HepG2 (cell line): ENCODE results near the gene PIP5K1C. TPM values are rescaled to one million over a fixed set of nuclear protein-coding genes. Genes with fewer than 3 reads are reported as not detected.

Source experiments
- AHR ChIP-seq: IDR thresholded peaks from 2 replicates; pipeline ENCODE4 v1.6.1; 2018; ENCODE audit warnings: missing genetic modification reagents, missing compliant biosample characterization
- ARID2 ChIP-seq: sonication (generic); formaldehyde crosslinking; IDR thresholded peaks from 2 replicates; pipeline ENCODE4 v1.8.1; 2022; ENCODE audit warnings: mild to moderate bottlenecking, missing genetic modification reagents, borderline replicate concordance
- CC2D1A ChIP-seq: sonication (generic); formaldehyde crosslinking; IDR thresholded peaks from 2 replicates; pipeline ENCODE4 v1.8.1; 2023; ENCODE audit warnings: mild to moderate bottlenecking, missing genetic modification reagents
- EED ChIP-seq: sonication (generic); formaldehyde crosslinking; IDR thresholded peaks from 2 replicates; pipeline ENCODE4 v1.5.0; 2020; ENCODE audit warnings: mild to moderate bottlenecking, missing genetic modification reagents
- EHMT2 ChIP-seq: fragments of 200-600 bp; sonication (generic); IDR thresholded peaks from 2 replicates; pipeline ENCODE4 v1.7.0; 2017; ENCODE audit warnings: antibody characterized with exemption, low read depth, low read length, borderline replicate concordance
- GTF3A ChIP-seq: sonication (generic); formaldehyde crosslinking; conservative IDR thresholded peaks from 2 replicates; pipeline ENCODE4 v1.4.0; 2020; ENCODE audit warnings: mild to moderate bottlenecking, missing genetic modification reagents
- MIER3 ChIP-seq: IDR thresholded peaks from 2 replicates; pipeline ENCODE4 v1.6.1; 2016; ENCODE audit warnings: missing compliant biosample characterization, borderline replicate concordance
- SMAD3 ChIP-seq: sonication (generic); formaldehyde crosslinking; IDR thresholded peaks from 2 replicates; pipeline ENCODE4 v1.4.0; 2020; ENCODE audit warnings: missing genetic modification reagents
- SMAD9 ChIP-seq: sonication (generic); formaldehyde crosslinking; IDR thresholded peaks from 2 replicates; pipeline ENCODE4 v1.5.1; 2020; ENCODE audit warnings: mild to moderate bottlenecking, missing genetic modification reagents
- TCF12 ChIP-seq, 2 experiments: fragments of 450-650 bp in 1 of 2; sonication (generic) in 1 of 2; formaldehyde crosslinking in 1 of 2; IDR thresholded peaks; 2 replicates each; pipeline versions ENCODE4 v1.6.1 to v1.8.0; 2017 to 2022; ENCODE audit warnings: antibody characterized with exemption in 1 of 2, mild to moderate bottlenecking in 1 of 2, missing genetic modification reagents in 1 of 2, moderate library complexity in 1 of 2
- ZFYVE20 ChIP-seq: sonication (generic); formaldehyde crosslinking; IDR thresholded peaks from 2 replicates; pipeline ENCODE4 v1.8.0; 2023; ENCODE audit warnings: low read depth, mild to moderate bottlenecking, moderate library complexity, missing genetic modification reagents, borderline replicate concordance
- ZNF253 ChIP-seq: sonication (generic); formaldehyde crosslinking; IDR thresholded peaks from 2 replicates; pipeline ENCODE4 v1.8.0; 2022; ENCODE audit warnings: mild to moderate bottlenecking, missing genetic modification reagents, borderline replicate concordance
- ZNF326 ChIP-seq: sonication (generic); formaldehyde crosslinking; IDR thresholded peaks from 2 replicates; pipeline ENCODE4 v1.4.0; 2020; ENCODE audit warnings: missing genetic modification reagents, borderline replicate concordance
- ZNF572 ChIP-seq: sonication (generic); formaldehyde crosslinking; IDR thresholded peaks from 2 replicates; pipeline ENCODE4 v1.5.1; 2020; ENCODE audit warnings: mild to moderate bottlenecking, missing genetic modification reagents
- ZNF672 ChIP-seq: sonication (generic); formaldehyde crosslinking; IDR thresholded peaks from 2 replicates; pipeline ENCODE4 v1.8.1; 2022; ENCODE audit warnings: missing genetic modification reagents
- ZNF883 ChIP-seq: sonication (generic); formaldehyde crosslinking; IDR thresholded peaks from 2 replicates; pipeline ENCODE4 v1.5.1; 2020; ENCODE audit warnings: mild to moderate bottlenecking, missing genetic modification reagents; ENCODE audit errors: not compliant biosample characterization
- polyA plus RNA-seq, 8 experiments: library from polyadenylated mRNA; depleted of rRNA in 3 of 8; stranded (reverse) in 7 of 8; unstranded in 1 of 8; fragments of >200 nt; fragmentation: Illumina TruSeq in 4 of 8; extraction: Trizol in 4 of 8; gene quantifications; 2 replicates each; pipeline versions ENCODE4 v1.2.1 to v1.2.3, GENCODE V29; 2011 to 2016; ENCODE audit warnings: low read depth in 4 of 8, missing spikeins in 1 of 8, mixed read lengths in 1 of 8; ENCODE audit not compliant: insufficient read depth in 1 of 8
- total RNA-seq, 5 experiments: library from RNA; depleted of rRNA; stranded (reverse); fragments of >200 nt; fragmentation: Illumina TruSeq; extraction: Trizol; gene quantifications; 2 replicates each; pipeline ENCODE4 v1.2.3, GENCODE V29; 2016; ENCODE audit warnings: low read depth in 1 of 5
- TF ChIP-seq, protein P1 (sequence below): IDR thresholded peaks from 2 replicates; pipeline ENCODE4 v1.6.1; 2018; ENCODE audit warnings: missing genetic modification reagents
- TF ChIP-seq, protein P2 (sequence below): sonication (generic); formaldehyde crosslinking; IDR thresholded peaks from 2 replicates; pipeline ENCODE4 v1.5.1; 2020; ENCODE audit warnings: mild to moderate bottlenecking, missing genetic modification reagents
- TF ChIP-seq, protein P3 (sequence below): sonication (generic); formaldehyde crosslinking; IDR thresholded peaks from 2 replicates; pipeline ENCODE4 v1.4.0; 2020; ENCODE audit warnings: mild to moderate bottlenecking, missing genetic modification reagents, borderline replicate concordance
- TF ChIP-seq, protein P4 (sequence below): IDR thresholded peaks from 2 replicates; pipeline ENCODE4 v1.6.1; 2012; ENCODE audit warnings: inconsistent platforms

The PIP5K1C gene
- total and polyA plus RNA-seq, 2 of the 13 experiments (the other 11 are each of a cell fraction or from before 2014, with no cell fraction given) = 3.6 to 4.3 TPM

DNA sequence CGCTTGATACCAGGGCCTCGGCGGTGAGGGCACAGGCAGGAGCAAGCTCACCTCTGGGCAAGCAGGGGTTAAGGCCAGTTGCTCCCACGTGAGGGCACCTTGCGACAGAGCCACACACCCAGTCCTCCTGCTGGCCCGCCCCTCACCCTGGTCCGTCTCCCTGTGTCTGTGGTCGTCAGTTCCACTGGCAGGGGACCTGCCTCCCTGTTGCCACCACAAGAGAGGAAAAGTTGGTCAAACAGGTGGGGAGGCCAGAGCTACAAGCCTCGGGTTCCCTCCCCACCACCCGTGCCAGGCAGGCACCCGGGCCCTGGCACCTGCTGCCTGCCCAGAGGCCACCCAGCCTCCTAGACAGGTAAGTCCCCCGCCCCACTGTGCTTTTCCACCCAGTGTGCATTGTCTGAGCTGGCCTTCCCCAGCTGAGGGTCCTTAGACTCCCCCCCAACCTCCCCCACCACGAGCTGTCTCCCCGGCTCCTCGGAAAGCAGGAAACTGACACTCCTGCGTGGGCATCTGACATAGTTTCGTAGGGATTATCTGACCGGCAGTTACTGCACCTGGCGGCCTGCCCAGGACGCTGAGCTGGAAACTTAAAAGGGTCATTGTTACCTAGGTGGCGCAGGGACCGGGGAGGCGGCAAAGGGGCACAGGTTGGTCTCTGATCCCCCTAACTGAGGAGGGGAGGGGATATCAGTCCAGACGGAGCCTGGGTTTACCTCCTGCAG is 8.1 kb upstream of the PIP5K1C start, which contains the start of gene TJP3 (continued):
- TF ChIP-seq, protein P1, sequence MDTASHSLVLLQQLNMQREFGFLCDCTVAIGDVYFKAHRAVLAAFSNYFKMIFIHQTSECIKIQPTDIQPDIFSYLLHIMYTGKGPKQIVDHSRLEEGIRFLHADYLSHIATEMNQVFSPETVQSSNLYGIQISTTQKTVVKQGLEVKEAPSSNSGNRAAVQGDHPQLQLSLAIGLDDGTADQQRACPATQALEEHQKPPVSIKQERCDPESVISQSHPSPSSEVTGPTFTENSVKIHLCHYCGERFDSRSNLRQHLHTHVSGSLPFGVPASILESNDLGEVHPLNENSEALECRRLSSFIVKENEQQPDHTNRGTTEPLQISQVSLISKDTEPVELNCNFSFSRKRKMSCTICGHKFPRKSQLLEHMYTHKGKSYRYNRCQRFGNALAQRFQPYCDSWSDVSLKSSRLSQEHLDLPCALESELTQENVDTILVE (CRISPR knock-in tag) = no peak
- TF ChIP-seq AHR (CRISPR knock-in tag) = 0 out of 2 replicates have a peak, but pooled peaks have one; percentile 60
- no peak for TF ChIP-seq ZNF572 (CRISPR knock-in tag)
- TF ChIP-seq SMAD3 (CRISPR knock-in tag) = no peak
- TF ChIP-seq ZNF672 (CRISPR knock-in tag) = no peak
- TF ChIP-seq ARID2 (CRISPR knock-in tag) = no peak
- TF ChIP-seq, protein P2, sequence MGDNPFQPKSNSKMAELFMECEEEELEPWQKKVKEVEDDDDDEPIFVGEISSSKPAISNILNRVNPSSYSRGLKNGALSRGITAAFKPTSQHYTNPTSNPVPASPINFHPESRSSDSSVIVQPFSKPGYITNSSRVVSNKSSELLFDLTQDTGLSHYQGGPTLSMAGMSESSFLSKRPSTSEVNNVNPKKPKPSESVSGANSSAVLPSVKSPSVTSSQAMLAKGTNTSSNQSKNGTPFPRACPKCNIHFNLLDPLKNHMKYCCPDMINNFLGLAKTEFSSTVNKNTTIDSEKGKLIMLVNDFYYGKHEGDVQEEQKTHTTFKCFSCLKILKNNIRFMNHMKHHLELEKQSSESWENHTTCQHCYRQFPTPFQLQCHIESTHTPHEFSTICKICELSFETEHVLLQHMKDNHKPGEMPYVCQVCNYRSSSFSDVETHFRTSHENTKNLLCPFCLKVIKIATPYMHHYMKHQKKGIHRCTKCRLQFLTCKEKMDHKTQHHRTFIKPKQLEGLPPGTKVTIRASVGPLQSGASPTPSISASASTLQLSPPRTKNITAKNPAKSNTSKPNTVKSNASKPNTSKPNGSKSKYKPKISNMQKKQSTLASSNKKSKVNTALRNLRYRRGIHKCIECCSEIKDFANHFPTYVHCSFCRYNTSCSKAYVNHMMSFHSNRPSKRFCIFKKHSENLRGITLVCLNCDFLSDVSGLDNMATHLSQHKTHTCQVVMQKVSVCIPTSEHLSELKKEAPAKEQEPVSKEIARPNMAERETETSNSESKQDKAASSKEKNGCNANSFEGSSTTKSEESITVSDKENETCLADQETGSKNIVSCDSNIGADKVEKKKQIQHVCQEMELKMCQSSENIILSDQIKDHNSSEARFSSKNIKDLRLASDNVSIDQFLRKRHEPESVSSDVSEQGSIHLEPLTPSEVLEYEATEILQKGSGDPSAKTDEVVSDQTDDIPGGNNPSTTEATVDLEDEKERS = no peak
- no peak for TF ChIP-seq ZNF883 (CRISPR knock-in tag)
- TF ChIP-seq MIER3 (CRISPR knock-in tag) = 0 out of 2 replicates have a peak, but pooled peaks have one; percentile 17
- no peak for TF ChIP-seq ZNF326 (CRISPR knock-in tag)
- no peak for TF ChIP-seq TCF12 (IDR thresholded peaks at IDR 0.05)
- TF ChIP-seq TCF12 (CRISPR knock-in tag; IDR thresholded peaks at IDR 0.05) = no peak
- no peak for TF ChIP-seq CC2D1A (CRISPR knock-in tag)
- TF ChIP-seq SMAD9 (CRISPR knock-in tag) = no peak
- TF ChIP-seq, protein P3, sequence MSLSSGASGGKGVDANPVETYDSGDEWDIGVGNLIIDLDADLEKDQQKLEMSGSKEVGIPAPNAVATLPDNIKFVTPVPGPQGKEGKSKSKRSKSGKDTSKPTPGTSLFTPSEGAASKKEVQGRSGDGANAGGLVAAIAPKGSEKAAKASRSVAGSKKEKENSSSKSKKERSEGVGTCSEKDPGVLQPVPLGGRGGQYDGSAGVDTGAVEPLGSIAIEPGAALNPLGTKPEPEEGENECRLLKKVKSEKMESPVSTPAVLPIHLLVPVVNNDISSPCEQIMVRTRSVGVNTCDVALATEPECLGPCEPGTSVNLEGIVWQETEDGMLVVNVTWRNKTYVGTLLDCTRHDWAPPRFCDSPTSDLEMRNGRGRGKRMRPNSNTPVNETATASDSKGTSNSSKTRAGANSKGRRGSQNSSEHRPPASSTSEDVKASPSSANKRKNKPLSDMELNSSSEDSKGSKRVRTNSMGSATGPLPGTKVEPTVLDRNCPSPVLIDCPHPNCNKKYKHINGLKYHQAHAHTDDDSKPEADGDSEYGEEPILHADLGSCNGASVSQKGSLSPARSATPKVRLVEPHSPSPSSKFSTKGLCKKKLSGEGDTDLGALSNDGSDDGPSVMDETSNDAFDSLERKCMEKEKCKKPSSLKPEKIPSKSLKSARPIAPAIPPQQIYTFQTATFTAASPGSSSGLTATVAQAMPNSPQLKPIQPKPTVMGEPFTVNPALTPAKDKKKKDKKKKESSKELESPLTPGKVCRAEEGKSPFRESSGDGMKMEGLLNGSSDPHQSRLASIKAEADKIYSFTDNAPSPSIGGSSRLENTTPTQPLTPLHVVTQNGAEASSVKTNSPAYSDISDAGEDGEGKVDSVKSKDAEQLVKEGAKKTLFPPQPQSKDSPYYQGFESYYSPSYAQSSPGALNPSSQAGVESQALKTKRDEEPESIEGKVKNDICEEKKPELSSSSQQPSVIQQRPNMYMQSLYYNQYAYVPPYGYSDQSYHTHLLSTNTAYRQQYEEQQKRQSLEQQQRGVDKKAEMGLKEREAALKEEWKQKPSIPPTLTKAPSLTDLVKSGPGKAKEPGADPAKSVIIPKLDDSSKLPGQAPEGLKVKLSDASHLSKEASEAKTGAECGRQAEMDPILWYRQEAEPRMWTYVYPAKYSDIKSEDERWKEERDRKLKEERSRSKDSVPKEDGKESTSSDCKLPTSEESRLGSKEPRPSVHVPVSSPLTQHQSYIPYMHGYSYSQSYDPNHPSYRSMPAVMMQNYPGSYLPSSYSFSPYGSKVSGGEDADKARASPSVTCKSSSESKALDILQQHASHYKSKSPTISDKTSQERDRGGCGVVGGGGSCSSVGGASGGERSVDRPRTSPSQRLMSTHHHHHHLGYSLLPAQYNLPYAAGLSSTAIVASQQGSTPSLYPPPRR = 0 out of 2 replicates have a peak, but pooled peaks have one; percentile 22
- TF ChIP-seq EED (CRISPR knock-in tag) = peak; percentile 62; the same call in 1 of the 2 replicates
- TF ChIP-seq, protein P4, sequence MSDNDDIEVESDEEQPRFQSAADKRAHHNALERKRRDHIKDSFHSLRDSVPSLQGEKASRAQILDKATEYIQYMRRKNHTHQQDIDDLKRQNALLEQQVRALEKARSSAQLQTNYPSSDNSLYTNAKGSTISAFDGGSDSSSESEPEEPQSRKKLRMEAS = peak; percentile 82
- no peak for TF ChIP-seq EHMT2
- TF ChIP-seq ZNF253 (CRISPR knock-in tag) = no peak
- TF ChIP-seq ZFYVE20 (CRISPR knock-in tag) = 0 out of 2 replicates have a peak, but pooled peaks have one; percentile 47
- no peak for TF ChIP-seq GTF3A
